H1 (cell line): ENCODE results near the gene GET3. TPM values are rescaled to one million over a fixed set of nuclear protein-coding genes. Genes with fewer than 3 reads are reported as not detected.
A peak's percentile ranks its signal among the peaks of the same experiment; 100 is the strongest.

Experiments used
- HDAC6 ChIP-seq: IDR thresholded peaks from one replicate; pipeline ENCODE4 v1.7.1; 2012; ENCODE audit warnings: low read depth, mild to moderate bottlenecking, inconsistent platforms, low read length, moderate library complexity
- KDM5A ChIP-seq: fragments of 200-600 bp; IDR thresholded peaks from 2 replicates; pipeline ENCODE4 v1.7.1; 2012; ENCODE audit warnings: mild to moderate bottlenecking, low read length, inconsistent platforms, mixed read lengths
- USF2 ChIP-seq: IDR thresholded peaks from 2 replicates; pipeline ENCODE4 v1.6.1; 2011; ENCODE audit warnings: low read length, improper control_type of control experiment
- polyA plus RNA-seq, 7 experiments: library from polyadenylated mRNA; depleted of rRNA in 3 of 7; stranded (reverse) in 5 of 7; unstranded in 2 of 7; fragments of >200 nt in 5 of 7; fragments of 200-250 nt in 2 of 7; gene quantifications; 1 replicate in 5 of 7; 2 replicates in 1 of 7; 4 replicates in 1 of 7; pipeline versions ENCODE4 v1.2.1 to v1.2.3, GENCODE V29; 2011 to 2013; ENCODE audit warnings: missing spikeins in 2 of 7, mixed read lengths in 2 of 7
- total RNA-seq: library from RNA; stranded (reverse); fragmentation: NEBNext Ultra II Directional; extraction: Animal tissue kit (Norgen Biotek cat#: 25700); gene quantifications from 2 replicates; pipeline ENCODE4 v1.2.1, GENCODE V29; 2021

The GET3 gene
- total and polyA plus RNA-seq, 2 of the 8 experiments (the other 6 are each of a cell fraction or from before 2014, with no cell fraction given), result 105 to 297 TPM

DNA sequence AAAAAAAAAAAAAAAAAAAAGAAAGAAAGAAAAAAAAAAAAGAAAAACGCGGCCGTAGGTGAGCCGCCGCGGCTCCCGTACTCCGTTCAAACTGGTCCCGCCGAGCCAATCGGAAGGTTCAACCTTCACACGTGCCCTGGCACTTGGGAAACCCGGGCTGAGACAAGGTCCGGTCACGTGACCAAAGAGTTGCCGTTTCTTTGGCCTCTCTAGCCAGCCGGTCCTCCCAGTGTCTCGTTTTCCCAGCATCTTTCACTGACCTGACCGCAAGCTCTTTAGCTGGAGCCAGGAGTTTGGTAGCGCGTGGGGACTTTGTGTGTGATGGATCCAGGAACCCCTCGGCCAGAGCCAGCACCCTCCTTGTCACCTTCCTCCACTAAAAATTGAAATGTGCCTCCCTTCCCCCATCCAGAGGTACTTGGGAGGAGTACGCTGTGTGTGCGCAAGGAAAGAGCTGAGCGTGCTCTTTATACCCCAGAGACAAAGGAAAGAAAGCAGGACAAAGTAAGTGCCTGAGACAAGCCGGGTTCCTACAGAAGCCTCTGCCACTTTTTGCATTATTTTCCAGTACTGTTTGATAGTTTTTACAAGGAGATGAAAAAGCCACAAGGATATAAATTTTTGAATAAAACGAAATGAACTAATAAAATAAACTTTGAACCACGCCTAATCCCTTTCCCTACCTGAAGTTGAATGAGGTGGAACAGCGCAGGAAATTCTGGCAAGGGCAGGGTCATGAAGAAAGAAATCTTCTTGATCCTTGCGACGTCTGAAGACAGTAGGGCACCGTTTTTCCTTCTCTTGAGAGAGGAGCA is 14.5 kb upstream of the GET3 start (continued):
- TF ChIP-seq HDAC6 (no peak), USF2 (peak; percentile 99), KDM5A (no peak)
